ENCODE data around the gene PFKFB2.

DNA sequence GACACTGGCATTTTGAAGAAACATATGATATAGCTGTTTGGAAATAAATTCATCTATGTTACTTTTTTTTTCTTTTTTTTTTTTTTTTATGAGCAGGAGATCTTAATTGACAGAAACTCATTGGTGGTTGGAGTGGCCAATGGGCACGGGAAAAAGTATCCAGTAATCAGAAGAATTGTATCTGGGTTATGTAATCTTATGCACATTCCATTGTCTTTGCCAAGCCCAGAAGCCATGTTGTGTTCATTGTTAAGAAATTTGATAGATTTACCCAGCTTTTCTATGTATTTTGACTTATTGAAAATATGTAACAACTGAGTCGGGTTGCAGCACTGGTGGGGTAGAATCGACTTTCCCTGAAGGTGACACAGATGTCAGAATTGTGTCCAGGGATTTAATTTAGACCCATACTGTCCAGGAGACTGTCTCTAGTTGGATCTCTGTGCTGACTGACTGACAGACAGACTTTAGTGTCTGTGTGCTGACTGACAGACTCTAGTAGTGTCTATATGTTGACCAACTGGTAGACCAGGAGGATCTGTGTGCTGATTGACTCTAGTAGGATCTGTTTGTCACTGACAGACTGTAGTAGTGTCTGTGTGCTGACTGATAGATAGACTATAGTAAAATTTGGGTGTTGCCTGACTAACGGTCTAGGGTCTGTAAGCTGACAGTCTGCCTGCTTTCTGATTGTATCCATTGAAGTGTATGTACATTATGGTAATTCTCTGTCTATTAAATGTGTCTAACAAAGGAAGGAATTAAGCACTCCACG, 23.3 kb downstream of the PFKFB2 start:
- TF ChIP-seq, protein P1, sequence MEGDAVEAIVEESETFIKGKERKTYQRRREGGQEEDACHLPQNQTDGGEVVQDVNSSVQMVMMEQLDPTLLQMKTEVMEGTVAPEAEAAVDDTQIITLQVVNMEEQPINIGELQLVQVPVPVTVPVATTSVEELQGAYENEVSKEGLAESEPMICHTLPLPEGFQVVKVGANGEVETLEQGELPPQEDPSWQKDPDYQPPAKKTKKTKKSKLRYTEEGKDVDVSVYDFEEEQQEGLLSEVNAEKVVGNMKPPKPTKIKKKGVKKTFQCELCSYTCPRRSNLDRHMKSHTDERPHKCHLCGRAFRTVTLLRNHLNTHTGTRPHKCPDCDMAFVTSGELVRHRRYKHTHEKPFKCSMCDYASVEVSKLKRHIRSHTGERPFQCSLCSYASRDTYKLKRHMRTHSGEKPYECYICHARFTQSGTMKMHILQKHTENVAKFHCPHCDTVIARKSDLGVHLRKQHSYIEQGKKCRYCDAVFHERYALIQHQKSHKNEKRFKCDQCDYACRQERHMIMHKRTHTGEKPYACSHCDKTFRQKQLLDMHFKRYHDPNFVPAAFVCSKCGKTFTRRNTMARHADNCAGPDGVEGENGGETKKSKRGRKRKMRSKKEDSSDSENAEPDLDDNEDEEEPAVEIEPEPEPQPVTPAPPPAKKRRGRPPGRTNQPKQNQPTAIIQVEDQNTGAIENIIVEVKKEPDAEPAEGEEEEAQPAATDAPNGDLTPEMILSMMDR (optimal IDR thresholded peaks at IDR 0.05 in 1 of 3, IDR thresholded peaks at IDR 0.05 in 1 of 3, conservative IDR thresholded peaks at IDR 0.05 in 1 of 3; ENCODE audit: extremely low read depth in 1 of 3, insufficient read depth in 2 of 3, low read length in 3 of 3): no peak
- TF ChIP-seq EZH2 (IDR thresholded peaks at IDR 0.05; ENCODE audit: low read length): no peak
